Osteoblast (primary cell): ENCODE results near the gene GRK1. TPM values are rescaled to one million over a fixed set of nuclear protein-coding genes. Genes with fewer than 3 reads are reported as not detected.

Experiments used
- DNase-seq: peaks from one replicate; pipeline ENCODE4 v3.0.0; 2011; ENCODE audit warnings: low spot score, mixed read lengths; ENCODE audit not compliant: insufficient read length; ENCODE audit errors: missing footprints
- H2AFZ ChIP-seq: 2 replicates; pipeline ENCODE4 v1.6.0; 2011; ENCODE audit warnings: mild to moderate bottlenecking, low read length
- H3K27ac ChIP-seq: 2 replicates; pipeline ENCODE4 v1.5.1; 2011; ENCODE audit warnings: mild to moderate bottlenecking, low read depth, low read length, moderate library complexity
- H3K27me3 ChIP-seq: 2 replicates; pipeline ENCODE4 v1.6.0; 2012; ENCODE audit warnings: mild to moderate bottlenecking, control low read depth, inconsistent platforms, low read length, moderate library complexity; ENCODE audit not compliant: insufficient read depth
- H3K36me3 ChIP-seq: 2 replicates; pipeline ENCODE4 v1.5.1; 2011; ENCODE audit warnings: mild to moderate bottlenecking, low read length, control low read depth, moderate library complexity; ENCODE audit not compliant: insufficient read depth
- H3K4me1 ChIP-seq: 2 replicates; pipeline ENCODE4 v1.5.1; 2011; ENCODE audit warnings: mild to moderate bottlenecking, low read length, control low read depth, moderate library complexity; ENCODE audit not compliant: insufficient read depth
- H3K4me2 ChIP-seq: 2 replicates; pipeline ENCODE4 v1.6.0; 2011; ENCODE audit warnings: mild to moderate bottlenecking, low read length; ENCODE audit not compliant: insufficient read depth
- H3K4me3 ChIP-seq: fragments of 200-600 bp; sonication (generic); 3 replicates; pipeline ENCODE4 v1.5.1; 2012; ENCODE audit warnings: mild to moderate bottlenecking, low read length, inconsistent platforms; ENCODE audit not compliant: insufficient read depth
- H3K79me2 ChIP-seq: 2 replicates; pipeline ENCODE4 v1.6.0; 2012; ENCODE audit warnings: mild to moderate bottlenecking, low read length, control low read depth, inconsistent platforms; ENCODE audit not compliant: insufficient read depth
- H3K9me3 ChIP-seq: 2 replicates; pipeline ENCODE4 v1.5.1; 2011; ENCODE audit warnings: low read depth, low read length, control low read depth
- H4K20me1 ChIP-seq: 2 replicates; pipeline ENCODE4 v1.6.0; 2012; ENCODE audit warnings: mild to moderate bottlenecking, low read length, control low read depth; ENCODE audit not compliant: insufficient read depth
- CTCF ChIP-seq: IDR thresholded peaks from 2 replicates; pipeline ENCODE4 v1.5.1; 2011; ENCODE audit warnings: mild to moderate bottlenecking, low read depth, low read length, moderate library complexity; ENCODE audit errors: extremely low read depth
- total RNA-seq: library from RNA; depleted of rRNA; stranded (reverse); fragments of >200 nt; gene quantifications from 2 replicates; pipeline ENCODE4 v1.2.3, GENCODE V29; 2012

Gene GRK1
- total RNA-seq, 1 donor: not detected

GRCh38 chr13:113638806-113639205 lies 28.2 kb upstream of the GRK1 start:
- Histone ChIP-seq H3K79me2 (no peaks in the 10 kb centered on the region), H4K20me1 (peaks cover 6% of the 10 kb centered on the region), H3K4me3 (no peak overlapping the region), H3K4me1 (no peaks in the 10 kb centered on the region), H3K27ac (no peak overlapping the region), H3K9me3 (no peaks in the 10 kb centered on the region), H3K4me2 (no peak overlapping the region), H3K36me3 (peaks cover 67% of the 10 kb centered on the region), H2AFZ (no peak overlapping the region), H3K27me3 (no peaks in the 10 kb centered on the region)
- TF ChIP-seq CTCF: no peak
- peak; percentile 45 for DNase-seq

- Histone ChIP-seq H3K4me3 (no peak overlapping the region), H3K79me2 (no peaks in the 10 kb centered on the region), H3K4me2 (no peak overlapping the region), H4K20me1 (peaks cover 6% of the 10 kb centered on the region), H3K4me1 (no peaks in the 10 kb centered on the region), H3K9me3 (no peaks in the 10 kb centered on the region), H3K27ac (no peak overlapping the region), H3K27me3 (no peaks in the 10 kb centered on the region), H2AFZ (no peak overlapping the region), H3K36me3 (peaks cover 59% of the 10 kb centered on the region)
- DNase-seq: peak; percentile 58
- no peak for TF ChIP-seq CTCF
Measured at GRCh38 chr13:113639616-113640262, 27.3 kb upstream of the GRK1 start.

GRCh38 chr13:113641426-113641825 lies 25.6 kb upstream of the GRK1 start:
- H3K79me2 ChIP-seq: no peaks in the 10 kb centered on the region
- H3K4me2 ChIP-seq: no peak overlapping the region
- H2AFZ ChIP-seq: no peak overlapping the region
- no peaks in the 10 kb centered on the region for H3K4me1 ChIP-seq
- H3K4me3 ChIP-seq: no peak overlapping the region
- peaks cover 42% of the 10 kb centered on the region for H3K36me3 ChIP-seq
- no peaks in the 10 kb centered on the region for H3K27me3 ChIP-seq
- no peaks in the 10 kb centered on the region for H3K9me3 ChIP-seq
- peaks cover 6% of the 10 kb centered on the region for H4K20me1 ChIP-seq
- DNase-seq: no peak
- TF ChIP-seq CTCF: no peak
- H3K27ac ChIP-seq: no peak overlapping the region

GRCh38 chr13:113642563-113642962 lies 24.5 kb upstream of the GRK1 start:
- Histone ChIP-seq H3K4me2 (no peak overlapping the region), H4K20me1 (peaks cover 6% of the 10 kb centered on the region), H3K4me1 (peaks cover 4% of the 10 kb centered on the region), H3K9me3 (no peaks in the 10 kb centered on the region), H3K27ac (no peak overlapping the region), H3K36me3 (peaks cover 32% of the 10 kb centered on the region), H3K27me3 (no peaks in the 10 kb centered on the region), H2AFZ (no peak overlapping the region), H3K79me2 (no peaks in the 10 kb centered on the region), H3K4me3 (no peak overlapping the region)
- no peak for DNase-seq
- no peak for TF ChIP-seq CTCF
